Heart right ventricle (tissue), 16 donors: ENCODE data around the gene OPN1MW. TPM values are rescaled to one million over a fixed set of nuclear protein-coding genes. Genes with fewer than 3 reads are reported as not detected.
"Not testable (repeated sequence)": the region's sequence is repeated elsewhere in the genome, so short reads cannot be mapped to it uniquely, and the experiment has no call there.

ENCODE experiments used
- ATAC-seq, 8 donors: fragments of 200-7000 bp; cut with Tn5 transposase; one replicate each; pipeline ENCODE4 v1.9.1; 2020; ENCODE audit warnings: mild to moderate bottlenecking in 8 of 8, moderate library complexity in 8 of 8, moderate number of reproducible peaks in 1 of 8
- DNase-seq, 2 donors: peaks; one replicate each; pipeline ENCODE4 v3.0.0-alpha.2; 2020
- H3K27ac ChIP-seq, 10 donors: fragments of 200-600 bp; sonication (generic) in 2 of 10; one replicate each; pipeline versions ENCODE4 v1.5.0 to v1.8.0; 2020 to 2022; ENCODE audit warnings: mild to moderate bottlenecking in 3 of 10
- H3K27me3 ChIP-seq, 7 donors: fragments of 200-600 bp; one replicate each; pipeline ENCODE4 v1.8.0; 2021 to 2022; ENCODE audit warnings: mild to moderate bottlenecking in 2 of 7
- H3K36me3 ChIP-seq, 9 donors: fragments of 200-600 bp; sonication (generic) in 1 of 9; one replicate each; pipeline versions ENCODE4 v1.5.0 to v1.8.0; 2020 to 2022; ENCODE audit warnings: mild to moderate bottlenecking in 2 of 9
- H3K4me1 ChIP-seq, 9 donors: fragments of 200-600 bp; sonication (generic) in 1 of 9; one replicate each; pipeline versions ENCODE4 v1.5.0 to v1.8.0; 2020 to 2022; ENCODE audit warnings: mild to moderate bottlenecking in 4 of 9
- H3K4me3 ChIP-seq, 10 donors: fragments of 200-600 bp; sonication (generic) in 2 of 10; one replicate each; pipeline versions ENCODE4 v1.5.0 to v1.8.0; 2020 to 2022; ENCODE audit warnings: mild to moderate bottlenecking in 7 of 10, moderate library complexity in 2 of 10
- H3K9me3 ChIP-seq, 11 donors: fragments of 200-600 bp in 10 of 11; sonication (generic) in 2 of 11; one replicate each; pipeline versions ENCODE4 v1.5.0 to v1.8.0; 2013 to 2022; ENCODE audit warnings: mild to moderate bottlenecking in 2 of 11, control low read depth in 1 of 11, moderate library complexity in 1 of 11
- WGBS, 2 donors: extraction: QIAGEN DNeasy Blood & Tissue Kit; methylation state at CpG; one replicate each; pipeline ENCODE4 v1.1.7; 2013; ENCODE audit warnings: inconsistent platforms in 1 of 2; 5-methylcytosine and 5-hydroxymethylcytosine counted together
- intact Hi-C, 10 donors: fragments of 100-400 bp; cut with DNase I; formaldehyde crosslinking; loops; one replicate each; pipeline versions ENCODE4 v1.11.1 to v1.14.2; 2022
- polyA plus RNA-seq, 2 donors: library from polyadenylated mRNA; stranded (reverse); fragments of 200-250 nt; gene quantifications; one replicate each; pipeline ENCODE4 v1.2.3, GENCODE V29; 2013
- total RNA-seq, 10 donors: library from RNA; stranded (reverse); fragmentation: NEBNext Ultra II Directional in 3 of 10; extraction: Animal tissue kit (Norgen Biotek cat#: 25700) in 3 of 10; gene quantifications; one replicate each; pipeline versions ENCODE4 v1.2.1 to v1.2.4, GENCODE V29; 2021 to 2023
- donor health status: Arrhythmogenic right ventricular cardiomyopathy.
- donor health status: ischemic (EF 13 %, LVEDD 7.1; RV severe dilation, severe dysfunction).
- donor health status: healthy with polysubstance abuse.
- donor health status: DM: no; HTN: yes; CAD: no.
- donor health status: DM: no; HTN: no; CAD: no.
- donor health status: ischemic (EF 25% LVEDD 6.9; RV normal size, moderate dysfunction).
- donor health status: ischemic (EF 25% LVEDD 5.7; RV mildly dilated, moderate dysfunction).
- donor health status: healthy.
- donor health status: DM: yes; HTN: yes; CAD: no.
- donor health status: Ischemic cardiomyopathy.
- donor health status: ischemic (EF 35%, LVEDD 5.7; RV mildly dilated, moderate dysfunction).
- donor health status: nonischemic (EF 11% LVEDD 7.7; RV severe dilation, severe dysfunction).
- donor health status: DM: yes; HTN: yes; CAD: no.
- donor health status: PGD.
- donor health status: ischemic (EF 29% LVEDD 5.4; RV normal size, mild dysfunction).
- donor health status: nonischemic (EF 23%, LVEDD 6.1; RV moderate dilation, normal function).

OPN1MW gene
- total and polyA plus RNA-seq, 12 donors: not detected

DNA sequence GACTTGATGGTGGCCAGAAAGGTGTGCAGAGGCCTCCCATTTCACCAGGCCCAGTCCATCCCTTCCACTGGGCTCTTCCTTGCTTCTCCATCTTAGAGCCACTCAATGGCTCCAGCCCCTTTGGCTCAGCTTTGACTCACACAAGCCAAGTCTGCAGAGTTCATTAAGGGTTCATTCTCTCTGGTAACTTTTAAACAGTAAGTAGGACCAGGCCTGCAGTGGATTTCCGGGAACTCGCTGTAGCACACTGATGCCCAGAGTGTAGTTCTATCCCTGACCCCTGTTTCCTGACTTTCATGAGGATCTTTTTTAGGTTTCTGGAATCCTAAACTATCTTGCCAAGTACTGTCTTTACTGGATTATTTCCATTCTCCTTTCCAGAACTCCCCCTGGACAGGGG, 25.2 kb upstream of the OPN1MW start:
- ATAC-seq: peak; percentile 75 to 92 (median 87)
- H3K27me3 ChIP-seq, intact Hi-C loops, H3K27ac ChIP-seq, H3K9me3 ChIP-seq, H3K4me1 ChIP-seq, H3K4me3 ChIP-seq, DNase-seq, H3K36me3 ChIP-seq: not testable (repeated sequence)
- no CpG with 5 or more reads among the region's 2 CpGs for WGBS, 2 donors

DNA sequence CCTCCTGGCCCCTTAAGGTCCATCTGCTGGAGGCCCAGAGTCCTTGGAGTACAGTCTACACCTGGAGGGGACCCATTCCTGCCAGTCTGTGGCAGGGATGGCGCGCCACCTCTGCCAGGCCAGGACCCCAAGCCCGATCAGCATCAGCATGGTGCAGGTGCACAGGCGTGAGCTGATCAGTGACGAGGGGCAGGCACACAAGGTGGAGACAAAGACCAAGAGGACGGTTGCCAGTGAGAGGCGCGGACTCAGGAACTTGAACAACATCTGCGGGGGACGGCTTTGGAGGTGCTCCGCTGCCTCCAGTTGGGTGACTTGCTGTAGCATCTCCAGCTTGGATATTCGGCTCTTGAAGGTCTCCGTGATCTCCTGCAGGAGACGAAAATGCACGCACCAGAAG, 23.1 kb upstream of the OPN1MW start:
- WGBS, 2 donors: no CpG with 5 or more reads among the region's 15 CpGs
- H3K27me3 ChIP-seq, DNase-seq, H3K36me3 ChIP-seq, H3K4me3 ChIP-seq, ATAC-seq, H3K9me3 ChIP-seq, intact Hi-C loops, H3K27ac ChIP-seq, H3K4me1 ChIP-seq: not testable (repeated sequence)

GRCh38 chrX:154164902-154165301, 17.5 kb upstream of the OPN1MW start:
- intact Hi-C loops, H3K4me3 ChIP-seq, DNase-seq, ATAC-seq, H3K36me3 ChIP-seq, H3K4me1 ChIP-seq, H3K27me3 ChIP-seq, H3K9me3 ChIP-seq, H3K27ac ChIP-seq: not testable (repeated sequence)
- no CpG with 5 or more reads among the region's 8 CpGs for WGBS, 2 donors

DNA sequence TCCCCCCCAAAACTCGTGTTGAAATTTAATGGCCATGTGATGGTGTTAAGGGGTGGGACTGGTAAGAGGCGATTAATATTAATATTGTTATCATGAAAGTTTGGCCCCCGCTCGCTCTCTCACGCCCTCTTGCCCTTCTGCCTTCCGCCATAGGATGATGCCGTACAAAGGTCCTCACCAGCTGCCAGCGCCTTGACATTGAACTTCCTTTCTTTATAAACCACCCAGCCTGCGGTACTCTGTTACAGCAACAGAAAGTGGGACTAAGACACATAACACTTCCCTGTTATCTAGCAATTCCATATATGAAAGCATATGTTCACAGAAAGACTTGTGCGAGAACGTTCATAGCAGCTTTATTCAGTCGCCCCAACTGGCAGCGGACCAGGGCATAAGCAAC, 14.0 kb upstream of the OPN1MW start:
- H3K27ac ChIP-seq, H3K4me1 ChIP-seq, intact Hi-C loops, H3K36me3 ChIP-seq, DNase-seq, H3K27me3 ChIP-seq, H3K4me3 ChIP-seq, H3K9me3 ChIP-seq, ATAC-seq: not testable (repeated sequence)
- WGBS, 2 donors: no CpG with 5 or more reads among the region's 13 CpGs

GRCh38 chrX:154172535-154172943, 9.9 kb upstream of the OPN1MW start:
- DNase-seq, H3K27ac ChIP-seq, H3K36me3 ChIP-seq, intact Hi-C loops, H3K4me1 ChIP-seq, H3K4me3 ChIP-seq, H3K9me3 ChIP-seq, H3K27me3 ChIP-seq: not testable (repeated sequence)
- ATAC-seq: peak; percentile 91 to 97 (median 95)
- no CpG with 5 or more reads among the region's 11 CpGs for whole genome bisulfite sequencing, 2 donors

GRCh38 chrX:154174356-154174755, 8.0 kb upstream of the OPN1MW start:
- H3K9me3 ChIP-seq, H3K36me3 ChIP-seq, intact Hi-C loops, H3K4me1 ChIP-seq, ATAC-seq, H3K27me3 ChIP-seq, H3K4me3 ChIP-seq, H3K27ac ChIP-seq, DNase-seq: not testable (repeated sequence)
- no CpG with 5 or more reads among the region's 10 CpGs for WGBS, 2 donors

- intact Hi-C loops, H3K9me3 ChIP-seq, H3K36me3 ChIP-seq, H3K4me3 ChIP-seq, H3K4me1 ChIP-seq, DNase-seq, ATAC-seq, H3K27ac ChIP-seq, H3K27me3 ChIP-seq: not testable (repeated sequence)
- WGBS, 2 donors: no CpG with 5 or more reads among the region's 8 CpGs
Measured at GRCh38 chrX:154183794-154184193, 1.4 kb downstream of the OPN1MW start.

DNA sequence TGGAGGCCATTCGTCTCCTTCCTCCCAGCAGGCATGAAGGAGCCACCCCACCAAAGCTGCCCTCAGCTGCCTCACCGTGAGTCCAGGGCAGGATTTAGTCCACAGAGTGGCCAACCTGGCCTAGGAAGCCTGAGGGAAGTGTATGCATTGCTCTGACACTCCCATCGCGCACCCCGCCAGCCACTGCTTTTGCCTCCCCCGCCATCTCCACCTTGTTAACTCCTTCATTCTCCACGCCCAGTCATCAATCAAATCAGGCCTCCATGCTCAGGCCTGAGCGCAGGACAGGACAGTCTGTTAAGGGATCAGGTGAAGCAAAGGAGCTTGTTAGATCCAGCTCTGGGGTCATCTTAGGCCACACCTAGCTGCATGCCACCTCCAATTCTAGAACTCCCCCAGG, 10.4 kb downstream of the OPN1MW start:
- intact Hi-C loops, H3K27ac ChIP-seq, H3K4me1 ChIP-seq, H3K36me3 ChIP-seq, DNase-seq, ATAC-seq, H3K4me3 ChIP-seq, H3K27me3 ChIP-seq, H3K9me3 ChIP-seq: not testable (repeated sequence)
- WGBS, 2 donors: no CpG with 5 or more reads among the region's 8 CpGs

GRCh38 chrX:154194316-154194715, 11.9 kb downstream of the OPN1MW start:
- DNase-seq, intact Hi-C loops, H3K9me3 ChIP-seq, H3K4me1 ChIP-seq, H3K36me3 ChIP-seq, H3K27ac ChIP-seq, H3K4me3 ChIP-seq, H3K27me3 ChIP-seq: not testable (repeated sequence)
- peak; percentile 72 to 92 (median 84) for ATAC-seq
- no CpG with 5 or more reads among the region's 2 CpGs for WGBS, 2 donors

- H3K36me3 ChIP-seq, H3K4me1 ChIP-seq, H3K4me3 ChIP-seq, DNase-seq, H3K9me3 ChIP-seq, H3K27ac ChIP-seq, H3K27me3 ChIP-seq, intact Hi-C loops, ATAC-seq: not testable (repeated sequence)
- WGBS, 2 donors: no CpG with 5 or more reads among the region's 15 CpGs
Measured at GRCh38 chrX:154196466-154196865, 14.1 kb downstream of the OPN1MW start.

DNA sequence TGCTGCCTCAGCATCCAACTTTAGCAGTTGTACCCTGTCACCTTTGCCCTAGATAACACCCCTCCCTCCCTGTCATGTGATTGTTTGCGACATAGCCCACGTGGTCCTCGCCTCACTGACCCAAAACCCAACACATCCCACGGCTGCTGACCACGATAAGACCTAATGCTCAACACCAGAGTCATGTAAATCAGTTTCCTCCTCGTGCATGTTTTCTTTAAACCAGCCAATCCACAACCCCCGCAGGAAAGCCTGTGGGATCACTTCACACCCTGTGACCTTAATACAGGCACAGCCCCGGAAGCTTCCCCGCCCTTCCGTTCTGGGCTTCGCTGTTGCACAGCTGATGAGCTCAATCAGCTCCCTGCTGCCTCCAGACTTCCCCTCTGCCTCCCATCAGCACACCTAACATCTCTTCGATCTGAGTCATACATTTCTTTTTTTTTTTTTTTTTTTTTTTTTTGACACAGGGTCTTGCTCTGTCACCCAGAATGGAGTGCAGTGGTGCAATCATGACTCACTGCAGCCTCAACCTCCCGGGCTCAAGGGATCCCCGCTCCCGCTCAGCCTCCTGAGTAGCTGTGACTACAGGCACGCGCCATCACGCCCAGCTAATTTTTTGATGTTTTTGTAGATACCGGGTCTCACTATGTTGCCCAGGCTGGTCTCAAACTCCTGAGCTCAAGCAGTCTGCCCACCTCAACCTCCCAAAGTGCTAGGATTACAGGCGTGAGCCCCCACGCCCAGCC, 27.4 kb downstream of the OPN1MW start:
- H3K27me3 ChIP-seq, intact Hi-C loops, H3K4me1 ChIP-seq, DNase-seq, H3K36me3 ChIP-seq, H3K4me3 ChIP-seq, H3K27ac ChIP-seq, H3K9me3 ChIP-seq: not testable (repeated sequence)
- no CpG with 5 or more reads among the region's 21 CpGs for whole genome bisulfite sequencing, 2 donors
- ATAC-seq: peak; percentile 89 to 97 (median 94)

GRCh38 chrX:154211057-154211456, 28.7 kb downstream of the OPN1MW start:
- 80 to 84% methylated on average over 2 to 5 of the region's 9 CpGs for WGBS, 2 donors
- intact Hi-C loops: not testable (repeated sequence)

More at GRCh38 chrX:154211057-154211456, 28.7 kb downstream of the OPN1MW start:
- DNase-seq, H3K27ac ChIP-seq, H3K27me3 ChIP-seq, H3K4me1 ChIP-seq, H3K4me3 ChIP-seq, H3K36me3 ChIP-seq, ATAC-seq, H3K9me3 ChIP-seq: not testable (repeated sequence)
